ENCODE data around the gene FOXC2. TPM values are rescaled to one million over a fixed set of nuclear protein-coding genes. Genes with fewer than 3 reads are reported as not detected.

FOXC2 gene
- total and polyA plus RNA-seq, 2 experiments from 2014 or later, result 1.2 to 2.5 TPM

- Histone ChIP-seq H3K9ac (peak overlapping the region; percentile 88), H3K27me3 (replicated peaks; ENCODE audit: insufficient read depth) (peaks cover 20% of the 10 kb centered on the region), H3K4me1 (ENCODE audit: insufficient read depth) (peaks cover 18% of the 10 kb centered on the region; the same call in 1 of the 2 replicates), H4K20me1 (ENCODE audit: insufficient read depth) (no peaks in the 10 kb centered on the region), H3K9me2 (ENCODE audit: insufficient read depth) (no peaks in the 10 kb centered on the region), H3K36me3 (ENCODE audit: low read depth) (no peaks in the 10 kb centered on the region), H3F3A (ENCODE audit: insufficient read depth) (0 out of 2 replicates have a peak, but pooled peaks cover 6% of the 10 kb centered on the region), H2AFZ (peak overlapping the region; percentile 77), H3K4me2 (ENCODE audit: unreplicated experiment) (peak overlapping the region; percentile 67), H3K4me3 (peak overlapping the region; percentile 79), H3K27ac (peak overlapping the region; percentile 55), H3K79me2 (ENCODE audit: insufficient read depth) (peaks cover 42% of the 10 kb centered on the region), H3K9me3 (ENCODE audit: low read depth) (no peaks in the 10 kb centered on the region)
- TF ChIP-seq EZH2phosphoT487 (IDR thresholded peaks at IDR 0.05; ENCODE audit: insufficient read depth, low read depth) (no peak), EZH2 (IDR thresholded peaks at IDR 0.05; ENCODE audit: insufficient read depth, poor library complexity, severe bottlenecking) (no peak)
- peak; percentile 82 for DNase-seq
- 3 to 5% methylated on average over 39 to 51 of the region's 88 CpGs for WGBS, 2 experiments (ENCODE audit: low coverage in 1 of 2, low lambda C conversion rate in 2 of 2, missing lambda C conversion rate in 2 of 2)
- in situ Hi-C loops (cut with MboI), result loop anchor here (5.0 kb wide), 1 partner anchor 720 kb away; no protein-coding TSS in a partner anchor
These were observed 504 bp downstream of the FOXC2 start for GRCh38 chr16:86566966-86567700.

GRCh38 chr16:86567701-86568581 is 1.3 kb downstream of the FOXC2 start:
- H3K9me2 ChIP-seq (ENCODE audit: insufficient read depth), result no peaks in the 10 kb centered on the region
- H3K36me3 ChIP-seq (ENCODE audit: low read depth), result no peaks in the 10 kb centered on the region
- DNase-seq, result peak; percentile 71
- H3K79me2 ChIP-seq (ENCODE audit: insufficient read depth), result peaks cover 50% of the 10 kb centered on the region
- in situ Hi-C loops (cut with MboI), result loop anchor here (5.0 kb wide), 1 partner anchor 719 kb away; no protein-coding TSS in a partner anchor
- peak overlapping the region; percentile 77 for H2AFZ ChIP-seq
- H3K4me3 ChIP-seq, result peak overlapping the region; percentile 79
- H4K20me1 ChIP-seq (ENCODE audit: insufficient read depth), result no peaks in the 10 kb centered on the region
- peaks cover 18% of the 10 kb centered on the region; the same call in 1 of the 2 replicates for H3K4me1 ChIP-seq (ENCODE audit: insufficient read depth)
- 2% methylated on average over 73 to 113 of the region's 116 CpGs for WGBS, 2 experiments (ENCODE audit: low coverage in 1 of 2, low lambda C conversion rate in 2 of 2, missing lambda C conversion rate in 2 of 2)
- H3K4me2 ChIP-seq (ENCODE audit: unreplicated experiment), result peak overlapping the region; percentile 70
- peak overlapping the region; percentile 55 for H3K27ac ChIP-seq
- H3K9ac ChIP-seq, result peak overlapping the region; percentile 88
- H3F3A ChIP-seq (ENCODE audit: insufficient read depth), result 0 out of 2 replicates have a peak, but pooled peaks cover 6% of the 10 kb centered on the region
- H3K9me3 ChIP-seq (ENCODE audit: low read depth), result no peaks in the 10 kb centered on the region
- TF ChIP-seq EZH2 (IDR thresholded peaks at IDR 0.05; ENCODE audit: insufficient read depth, poor library complexity, severe bottlenecking) (no peak), EZH2phosphoT487 (IDR thresholded peaks at IDR 0.05; ENCODE audit: insufficient read depth, low read depth) (no peak)
- H3K27me3 ChIP-seq (replicated peaks; ENCODE audit: insufficient read depth), result peaks cover 20% of the 10 kb centered on the region

GRCh38 chr16:86568677-86569623 is 2.3 kb downstream of the FOXC2 start:
- DNase-seq, result no peak
- TF ChIP-seq EZH2 (IDR thresholded peaks at IDR 0.05; ENCODE audit: insufficient read depth, poor library complexity, severe bottlenecking) (no peak), EZH2phosphoT487 (IDR thresholded peaks at IDR 0.05; ENCODE audit: insufficient read depth, low read depth) (no peak)
- Histone ChIP-seq H3K9me3 (ENCODE audit: low read depth) (no peaks in the 10 kb centered on the region), H3K9ac (peak overlapping the region; percentile 88), H3K79me2 (ENCODE audit: insufficient read depth) (peaks cover 60% of the 10 kb centered on the region), H3K4me3 (peak overlapping the region; percentile 79), H3K4me1 (ENCODE audit: insufficient read depth) (peaks cover 18% of the 10 kb centered on the region; the same call in 1 of the 2 replicates), H3K27ac (peak overlapping the region; percentile 41), H2AFZ (peak overlapping the region; percentile 77), H3K4me2 (ENCODE audit: unreplicated experiment) (peak overlapping the region; percentile 70), H3F3A (ENCODE audit: insufficient read depth) (0 out of 2 replicates have a peak, but pooled peaks cover 10% of the 10 kb centered on the region), H3K36me3 (ENCODE audit: low read depth) (no peaks in the 10 kb centered on the region), H4K20me1 (ENCODE audit: insufficient read depth) (no peaks in the 10 kb centered on the region), H3K27me3 (replicated peaks; ENCODE audit: insufficient read depth) (peaks cover 19% of the 10 kb centered on the region), H3K9me2 (ENCODE audit: insufficient read depth) (no peaks in the 10 kb centered on the region)
- in situ Hi-C loops (cut with MboI), result loop anchor here (5.0 kb wide), 1 partner anchor 718 kb away; no protein-coding TSS in a partner anchor
- 8 to 9% methylated on average over 31 to 33 of the region's 33 CpGs for WGBS, 2 experiments (ENCODE audit: low coverage in 1 of 2, low lambda C conversion rate in 2 of 2, missing lambda C conversion rate in 2 of 2)

All from GM23248 (cell line).